ENCODE data around the gene PABPC3. TPM values are rescaled to one million over a fixed set of nuclear protein-coding genes. Genes with fewer than 3 reads are reported as not detected.

The PABPC3 gene
- total and polyA plus RNA-seq, 10 of the 15 experiments (the other 5 are each of a cell fraction or from before 2014, with no cell fraction given): 0.04 to 0.87 (median 0.28) TPM

GRCh38 chr13:25064396-25064795, 31.5 kb upstream of the PABPC3 start:
- SMC1A ChIA-PET (ENCODE audit: uncharacterized antibody, unreplicated experiment): interaction anchor here (0.9 kb wide), 1 partner anchor 263 kb away, joined by 3 read pairs; no protein-coding TSS in a partner anchor
- Histone ChIP-seq H3K4me3 (no peak overlapping the region), H3K36me3 (ENCODE audit: control insufficient read depth in 2 of 2, insufficient read depth in 2 of 2, low read length in 1 of 2) (no peaks in the 10 kb centered on the region), H3K9ac (ENCODE audit: control insufficient read depth, insufficient read depth, low read length) (no peak overlapping the region), H3K27me3 (replicated peaks in 1 of 2; ENCODE audit: control insufficient read depth in 2 of 2, insufficient read depth in 2 of 2, low read length in 1 of 2) (0 out of 4 replicates have a peak, but pooled peaks cover 0 to 4% of the 10 kb centered on the region in 2 experiments), H2AFZ (ENCODE audit: control insufficient read depth, low read depth, low read length) (no peak overlapping the region), H3K79me2 (ENCODE audit: control insufficient read depth, insufficient read depth, low read length) (no peaks in the 10 kb centered on the region), H3K4me1 (ENCODE audit: control insufficient read depth, insufficient read depth, low read length) (no peaks in the 10 kb centered on the region), H4K20me1 (ENCODE audit: control insufficient read depth, insufficient read depth) (no peaks in the 10 kb centered on the region), H3K4me2 (ENCODE audit: control insufficient read depth, insufficient read depth) (no peak overlapping the region), H3K27ac (ENCODE audit: control insufficient read depth, insufficient read depth) (no peak overlapping the region), H3K9me3 (replicated peaks; ENCODE audit: control insufficient read depth, insufficient read depth, low read length) (no peaks in the 10 kb centered on the region)
- in situ Hi-C loops (cut with MboI) (no loop called here), intact Hi-C loops (cut with micrococcal nuclease; ENCODE audit: unreplicated experiment) (no loop called here)
- ATAC-seq: no peak
- no peak for DNase-seq (ENCODE audit: low read depth, low spot score)
- no TSS peak for BruUV-seq (replicated peaks)
- RAD21 ChIA-PET (ENCODE audit: unreplicated experiment): no interaction called here
- TF ChIP-seq CBFB (IDR thresholded peaks at IDR 0.05; ENCODE audit: low read depth) (no peak), CHD2 (IDR thresholded peaks at IDR 0.05; ENCODE audit: borderline replicate concordance, low read depth, low read length) (no peak), NR2C2 (IDR thresholded peaks at IDR 0.05; ENCODE audit: borderline replicate concordance, control insufficient read depth, insufficient read length, low read depth) (no peak), MYB (IDR thresholded peaks at IDR 0.05; ENCODE audit: borderline replicate concordance, low read depth, low read length) (no peak), RCOR1 (conservative IDR thresholded peaks at IDR 0.05; ENCODE audit: low read depth, low read length) (no peak), FOXM1 (IDR thresholded peaks at IDR 0.05; ENCODE audit: low read depth, low read length) (no peak), NFXL1 (IDR thresholded peaks at IDR 0.05; ENCODE audit: borderline replicate concordance) (no peak), IKZF1 (conservative IDR thresholded peaks at IDR 0.05) (no peak), ZSCAN29 (IDR thresholded peaks at IDR 0.05) (no peak), BMI1 (IDR thresholded peaks at IDR 0.05; ENCODE audit: borderline replicate concordance) (no peak), TAF1 (IDR thresholded peaks at IDR 0.05; ENCODE audit: borderline replicate concordance, low read depth, low read length) (no peak), JUND (IDR thresholded peaks at IDR 0.05; ENCODE audit: low read depth, low read length) (no peak), EGR1 (IDR thresholded peaks at IDR 0.05; ENCODE audit: borderline replicate concordance in 1 of 2, low read depth in 2 of 2, low read length in 2 of 2) (no peak), ZZZ3 (IDR thresholded peaks at IDR 0.05; ENCODE audit: control insufficient read depth, insufficient read length, low read depth) (no peak), RFX5 (IDR thresholded peaks at IDR 0.05; ENCODE audit: low read depth, low read length) (no peak), SUZ12 (IDR thresholded peaks at IDR 0.05; ENCODE audit: unreplicated experiment) (no peak), NRF1 (conservative IDR thresholded peaks at IDR 0.05; ENCODE audit: low read depth, low read length) (no peak), LARP7 (IDR thresholded peaks at IDR 0.05) (no peak), HDGF (IDR thresholded peaks at IDR 0.05) (no peak)
- TF ChIP-seq, protein P1, sequence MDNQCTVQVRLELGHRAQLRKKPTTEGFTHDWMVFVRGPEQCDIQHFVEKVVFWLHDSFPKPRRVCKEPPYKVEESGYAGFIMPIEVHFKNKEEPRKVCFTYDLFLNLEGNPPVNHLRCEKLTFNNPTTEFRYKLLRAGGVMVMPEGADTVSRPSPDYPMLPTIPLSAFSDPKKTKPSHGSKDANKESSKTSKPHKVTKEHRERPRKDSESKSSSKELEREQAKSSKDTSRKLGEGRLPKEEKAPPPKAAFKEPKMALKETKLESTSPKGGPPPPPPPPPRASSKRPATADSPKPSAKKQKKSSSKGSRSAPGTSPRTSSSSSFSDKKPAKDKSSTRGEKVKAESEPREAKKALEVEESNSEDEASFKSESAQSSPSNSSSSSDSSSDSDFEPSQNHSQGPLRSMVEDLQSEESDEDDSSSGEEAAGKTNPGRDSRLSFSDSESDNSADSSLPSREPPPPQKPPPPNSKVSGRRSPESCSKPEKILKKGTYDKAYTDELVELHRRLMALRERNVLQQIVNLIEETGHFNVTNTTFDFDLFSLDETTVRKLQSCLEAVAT (IDR thresholded peaks at IDR 0.05): no peak
- POLR2A ChIA-PET: no interaction called here
- CTCF ChIA-PET: interaction anchor here (1.7 kb wide), 1 partner anchor 11 kb away, joined by 3 read pairs; no protein-coding TSS in a partner anchor
- FAIRE-seq: no peak

All from GM12878 (cell line).